Esophagus (tissue), 2 donors: ENCODE data around the gene ERG28. TPM values are rescaled to one million over a fixed set of nuclear protein-coding genes. Genes with fewer than 3 reads are reported as not detected.
A peak's percentile ranks its signal among the peaks of the same experiment; 100 is the strongest.

Experiments used
- H3K27ac ChIP-seq, 2 donors: one replicate each; pipeline ENCODE4 v1.5.1; 2013; ENCODE audit warnings: low read depth in 2 of 2, mild to moderate bottlenecking in 2 of 2, inconsistent platforms in 1 of 2, low read length in 1 of 2, moderate library complexity in 1 of 2
- H3K27me3 ChIP-seq, 2 donors: one replicate each; pipeline ENCODE4 v1.6.1; 2013; ENCODE audit warnings: low read length in 2 of 2, control low read depth in 1 of 2, mild to moderate bottlenecking in 1 of 2; ENCODE audit not compliant: insufficient read depth in 2 of 2, control insufficient read depth in 1 of 2
- H3K36me3 ChIP-seq, 2 donors: one replicate each; pipeline ENCODE4 v1.6.1; 2013; ENCODE audit warnings: low read length in 1 of 2; ENCODE audit not compliant: control insufficient read depth in 2 of 2, insufficient read depth in 2 of 2
- H3K4me1 ChIP-seq, 2 donors: one replicate each; pipeline ENCODE4 v1.6.1; 2013; ENCODE audit warnings: low read length in 1 of 2; ENCODE audit not compliant: control insufficient read depth in 2 of 2, insufficient read depth in 2 of 2
- H3K4me3 ChIP-seq, 2 donors: one replicate each; pipeline ENCODE4 v1.5.1; 2013; ENCODE audit warnings: low read length in 2 of 2, mild to moderate bottlenecking in 2 of 2, low read depth in 1 of 2, moderate library complexity in 1 of 2
- H3K9me3 ChIP-seq, 2 donors: one replicate each; pipeline ENCODE4 v1.6.1; 2013; ENCODE audit warnings: mild to moderate bottlenecking in 2 of 2, low read depth in 1 of 2, low read length in 1 of 2, moderate library complexity in 1 of 2; ENCODE audit not compliant: control insufficient read depth in 2 of 2, insufficient read depth in 1 of 2
- WGBS, 2 donors: extraction: QIAGEN DNeasy Blood & Tissue Kit; methylation state at CpG; one replicate each; pipeline ENCODE4 v1.1.7; 2013; 5-methylcytosine and 5-hydroxymethylcytosine counted together
- polyA plus RNA-seq, 2 donors: library from polyadenylated mRNA; stranded (reverse); fragments of 200-250 nt; gene quantifications; one replicate each; pipeline ENCODE4 v1.2.3, GENCODE V29; 2013
- donor health status: healthy with polysubstance abuse.
- donor health status: Bipolar disorder and iron deficiency.

ERG28 gene
- 10 to 100 TPM; 31.0 to 43.5 TPM for polyA plus RNA-seq

GRCh38 chr14:75660630-75661498 lies at the start of gene ERG28, which contains the start of gene TTLL5:
TSS of gene ERG28 (minus strand) at chr14:75660876. CDS start at chr14:75657502, 3,374 bp downstream.
TSS of gene TTLL5 (plus strand) at chr14:75661246. CDS start at chr14:75663150, 1,904 bp downstream.
- H3K36me3 ChIP-seq, result peaks cover 0 to 6% of the 10 kb centered on the region in 2 donors
- H3K27ac ChIP-seq, result peak within 1 kb of the TSS; percentile 96 to 97
- no peaks in the 10 kb centered on the region for H3K4me1 ChIP-seq
- WGBS, 2 donors, result 1% methylated on average over 60 of the region's 60 CpGs
- H3K27me3 ChIP-seq, result no peaks in the 10 kb centered on the region
- H3K4me3 ChIP-seq, result peak within 1 kb of the TSS; percentile 68 to 91
- no peaks in the 10 kb centered on the region for H3K9me3 ChIP-seq

GRCh38 chr14:75709207-75709812 lies 48.6 kb upstream of the ERG28 start:
- no peak overlapping the region for H3K4me3 ChIP-seq
- 51 to 56% methylated on average over 10 of the region's 10 CpGs for WGBS, 2 donors
- no peak overlapping the region for H3K27ac ChIP-seq
- no peaks in the 10 kb centered on the region for H3K27me3 ChIP-seq
- no peaks in the 10 kb centered on the region for H3K9me3 ChIP-seq
- H3K36me3 ChIP-seq, result no peaks in the 10 kb centered on the region
- H3K4me1 ChIP-seq, result no peaks in the 10 kb centered on the region

- Histone ChIP-seq H3K27me3 (no peaks in the 10 kb centered on the region), H3K9me3 (no peaks in the 10 kb centered on the region), H3K36me3 (peaks cover 0 to 2% of the 10 kb centered on the region in 2 donors), H3K27ac (no peak overlapping the region), H3K4me3 (no peak overlapping the region), H3K4me1 (no peaks in the 10 kb centered on the region)
- WGBS, 2 donors, result 87 to 91% methylated on average over 3 of the region's 3 CpGs
Observed at GRCh38 chr14:75705014-75705413, 44.3 kb upstream of the ERG28 start.

GRCh38 chr14:75703467-75703866 lies 42.8 kb upstream of the ERG28 start:
- H3K4me3 ChIP-seq, result no peak overlapping the region
- 63 to 70% methylated on average over 1 of the region's 1 CpG for WGBS, 2 donors
- no peaks in the 10 kb centered on the region for H3K4me1 ChIP-seq
- H3K27me3 ChIP-seq, result no peaks in the 10 kb centered on the region
- H3K36me3 ChIP-seq, result peaks cover 4 to 5% of the 10 kb centered on the region in 2 donors
- H3K27ac ChIP-seq, result no peak overlapping the region
- no peaks in the 10 kb centered on the region for H3K9me3 ChIP-seq

GRCh38 chr14:75702616-75703261 lies 42.1 kb upstream of the ERG28 start:
- Histone ChIP-seq H3K9me3 (no peaks in the 10 kb centered on the region), H3K27ac (peak overlapping the region in 1 of 2 donors; percentile 33), H3K4me1 (no peaks in the 10 kb centered on the region), H3K27me3 (no peaks in the 10 kb centered on the region), H3K4me3 (no peak overlapping the region), H3K36me3 (peaks cover 4 to 5% of the 10 kb centered on the region in 2 donors)
- WGBS, 2 donors, result 69 to 70% methylated on average over 3 of the region's 3 CpGs

- peak overlapping the region in 1 of 2 donors; percentile 7 for H3K27ac ChIP-seq
- H3K36me3 ChIP-seq, result peaks cover 4 to 5% of the 10 kb centered on the region in 2 donors
- H3K4me1 ChIP-seq, result no peaks in the 10 kb centered on the region
- no peaks in the 10 kb centered on the region for H3K9me3 ChIP-seq
- no peaks in the 10 kb centered on the region for H3K27me3 ChIP-seq
- WGBS, 2 donors, result 55 to 58% methylated on average over 2 of the region's 2 CpGs
- no peak overlapping the region for H3K4me3 ChIP-seq
Observed at GRCh38 chr14:75702122-75702521, 41.4 kb upstream of the ERG28 start.

GRCh38 chr14:75700295-75700694 lies 39.6 kb upstream of the ERG28 start:
- no peaks in the 10 kb centered on the region for H3K9me3 ChIP-seq
- WGBS, 2 donors, result 93 to 95% methylated on average over 6 of the region's 6 CpGs
- peaks cover 4 to 5% of the 10 kb centered on the region in 2 donors for H3K36me3 ChIP-seq
- H3K27me3 ChIP-seq, result no peaks in the 10 kb centered on the region
- H3K4me3 ChIP-seq, result no peak overlapping the region
- no peak overlapping the region for H3K27ac ChIP-seq
- H3K4me1 ChIP-seq, result no peaks in the 10 kb centered on the region

- H3K27ac ChIP-seq, result no peak overlapping the region
- peaks cover 4 to 7% of the 10 kb centered on the region in 2 donors for H3K36me3 ChIP-seq
- H3K9me3 ChIP-seq, result no peaks in the 10 kb centered on the region
- H3K4me1 ChIP-seq, result no peaks in the 10 kb centered on the region
- H3K4me3 ChIP-seq, result no peak overlapping the region
- H3K27me3 ChIP-seq, result no peaks in the 10 kb centered on the region
- 90 to 95% methylated on average over 3 of the region's 3 CpGs for WGBS, 2 donors
Observed at GRCh38 chr14:75699331-75699730, 38.7 kb upstream of the ERG28 start.

GRCh38 chr14:75697918-75698317 lies 37.2 kb upstream of the ERG28 start:
- no peak overlapping the region for H3K4me3 ChIP-seq
- peaks cover 4 to 7% of the 10 kb centered on the region in 2 donors for H3K36me3 ChIP-seq
- WGBS, 2 donors, result 95 to 98% methylated on average over 2 of the region's 2 CpGs
- no peaks in the 10 kb centered on the region for H3K27me3 ChIP-seq
- no peaks in the 10 kb centered on the region for H3K4me1 ChIP-seq
- H3K9me3 ChIP-seq, result no peaks in the 10 kb centered on the region
- H3K27ac ChIP-seq, result no peak overlapping the region
